K562 (cell line): ENCODE results near the gene BAG5. TPM values are rescaled to one million over a fixed set of nuclear protein-coding genes. Genes with fewer than 3 reads are reported as not detected.
A peak's percentile ranks its signal among the peaks of the same experiment; 100 is the strongest.

Experiments
- BRCA1 ChIP-seq, 2 experiments: fragments of 450-650 bp in 1 of 2; sonication (generic) in 1 of 2; formaldehyde crosslinking in 1 of 2; IDR thresholded peaks; 2 replicates each; pipeline versions ENCODE4 v1.5.0 to v1.6.1; 2017 to 2020; ENCODE audit warnings: mild to moderate bottlenecking in 1 of 2, missing genetic modification reagents in 1 of 2
- CHD1 ChIP-seq: fragments of 200-600 bp; sonication (generic); IDR thresholded peaks from one replicate; pipeline ENCODE4 v1.6.1; 2012; ENCODE audit warnings: mild to moderate bottlenecking, moderate library complexity, low read length, inconsistent platforms
- CREB1 ChIP-seq, 2 experiments: sonication (generic) in 1 of 2; formaldehyde crosslinking in 1 of 2; IDR thresholded peaks; 2 replicates each; pipeline versions ENCODE4 v1.6.1 to v1.8.0; 2012 to 2022; ENCODE audit warnings: inconsistent platforms in 1 of 2, mild to moderate bottlenecking in 1 of 2, missing genetic modification reagents in 1 of 2, moderate library complexity in 1 of 2
- CREM ChIP-seq: IDR thresholded peaks from 2 replicates; pipeline ENCODE4 v1.6.1; 2014; ENCODE audit warnings: antibody characterized with exemption, low read depth
- CXXC5 ChIP-seq: fragments of 250-450 bp; sonication (Bioruptor Pico); IDR thresholded peaks from 2 replicates; pipeline ENCODE4 v1.8.0; 2022; ENCODE audit warnings: inconsistent platforms, mild to moderate bottlenecking, moderate library complexity
- E2F3 ChIP-seq: fragments of 250-450 bp; sonication (Bioruptor Pico); IDR thresholded peaks from 2 replicates; pipeline ENCODE4 v1.4.0; 2020; ENCODE audit warnings: mild to moderate bottlenecking
- E2F6 ChIP-seq, 2 experiments: IDR thresholded peaks; 2 replicates each; pipeline ENCODE4 v1.6.1; 2011; ENCODE audit warnings: borderline replicate concordance in 1 of 2, control low read depth in 1 of 2, low read depth in 1 of 2, low read length in 1 of 2, mild to moderate bottlenecking in 1 of 2, mixed read lengths in 1 of 2, moderate library complexity in 1 of 2; ENCODE audit not compliant: insufficient read depth in 1 of 2, insufficient read length in 1 of 2, poor library complexity in 1 of 2, severe bottlenecking in 1 of 2; ENCODE audit errors: extremely low read depth in 1 of 2
- ETV1 ChIP-seq: fragments of 450-650 bp; conservative IDR thresholded peaks from 2 replicates; pipeline ENCODE4 v1.6.1; 2016; ENCODE audit warnings: missing genetic modification characterization, control low read depth, low read depth, missing compliant biosample characterization
- FOXK1 ChIP-seq: sonication (generic); formaldehyde crosslinking; IDR thresholded peaks from 2 replicates; pipeline ENCODE4 v1.8.0; 2022; ENCODE audit warnings: missing genetic modification reagents, mild to moderate bottlenecking, borderline replicate concordance
- HDAC8 ChIP-seq: fragments of 450-650 bp; IDR thresholded peaks from 2 replicates; pipeline ENCODE4 v1.6.1; 2016; ENCODE audit warnings: mild to moderate bottlenecking, missing genetic modification characterization, moderate library complexity, missing compliant biosample characterization
- HNRNPUL1 ChIP-seq: fragments of 200-400 bp; formaldehyde crosslinking; IDR thresholded peaks from 2 replicates; pipeline ENCODE4 v1.6.1; 2017; ENCODE audit warnings: low read length
- HOXB6 ChIP-seq: fragments of 250-450 bp; sonication (Bioruptor Pico); IDR thresholded peaks from 2 replicates; pipeline ENCODE4 v1.5.1; 2022; ENCODE audit warnings: mild to moderate bottlenecking, borderline replicate concordance
- NFATC3 ChIP-seq: fragments of 450-650 bp; IDR thresholded peaks from 2 replicates; pipeline ENCODE4 v1.6.1; 2017; ENCODE audit warnings: mild to moderate bottlenecking
- SP1 ChIP-seq: sonication (generic); formaldehyde crosslinking; IDR thresholded peaks from 2 replicates; pipeline ENCODE4 v1.8.1; 2022; ENCODE audit warnings: mild to moderate bottlenecking, missing genetic modification reagents
- polyA plus RNA-seq, 8 experiments: library from polyadenylated mRNA; depleted of rRNA in 4 of 8; stranded (reverse) in 5 of 8; unstranded in 3 of 8; fragments of >200 nt; fragmentation: Nextera tagmentation in 2 of 8; fragmentation: Illumina TruSeq in 1 of 8; extraction: Ambion mirVana in 2 of 8; extraction: Trizol in 1 of 8; gene quantifications; 2 replicates each; pipeline versions ENCODE4 v1.2.1 to v1.2.3, GENCODE V29; 2011 to 2014; ENCODE audit warnings: inconsistent platforms in 1 of 8, missing spikeins in 1 of 8
- total RNA-seq, 7 experiments: library from RNA; depleted of rRNA in 6 of 7; stranded (reverse); fragments of >200 nt in 6 of 7; fragmentation: Illumina TruSeq in 2 of 7; extraction: Trizol in 2 of 7; gene quantifications; 2 replicates each; pipeline versions ENCODE4 v1.2.1 to v1.2.3, GENCODE V29; 2011 to 2021; ENCODE audit warnings: low replicate concordance in 1 of 7
- TF ChIP-seq, protein P1 (sequence below): sonication (generic); formaldehyde crosslinking; IDR thresholded peaks from 2 replicates; pipeline ENCODE4 v1.8.0; 2022; ENCODE audit warnings: missing genetic modification reagents, mild to moderate bottlenecking, borderline replicate concordance
- TF ChIP-seq, protein P2 (sequence below): fragments of 450-650 bp; formaldehyde crosslinking; IDR thresholded peaks from 2 replicates; pipeline ENCODE4 v1.4.0; 2022; ENCODE audit warnings: missing genetic modification characterization
- TF ChIP-seq, protein P3 (sequence below): fragments of 450-650 bp; formaldehyde crosslinking; IDR thresholded peaks from 2 replicates; pipeline ENCODE4 v1.4.0; 2022; ENCODE audit warnings: missing genetic modification characterization
- TF ChIP-seq, protein P4 (sequence below): fragments of 450-650 bp; IDR thresholded peaks from 2 replicates; pipeline ENCODE4 v1.6.1; 2018; ENCODE audit warnings: mild to moderate bottlenecking, low read depth; ENCODE audit not compliant: partially characterized antibody
- TF ChIP-seq, protein P5 (sequence below): fragments of 250-450 bp; sonication (Bioruptor Pico); IDR thresholded peaks from 2 replicates; pipeline ENCODE4 v1.8.0; 2022; ENCODE audit warnings: moderate library complexity, mild to moderate bottlenecking, inconsistent platforms
- TF ChIP-seq, protein P6 (sequence below): sonication (generic); formaldehyde crosslinking; IDR thresholded peaks from 2 replicates; pipeline ENCODE4 v1.9.0; 2022; ENCODE audit warnings: mild to moderate bottlenecking, missing genetic modification reagents

BAG5 gene
- total and polyA plus RNA-seq, 9 of the 15 experiments (the other 6 are each of a cell fraction or from before 2014, with no cell fraction given): 7.9 to 21.4 (median 13.2) TPM

- TF ChIP-seq, protein P1, sequence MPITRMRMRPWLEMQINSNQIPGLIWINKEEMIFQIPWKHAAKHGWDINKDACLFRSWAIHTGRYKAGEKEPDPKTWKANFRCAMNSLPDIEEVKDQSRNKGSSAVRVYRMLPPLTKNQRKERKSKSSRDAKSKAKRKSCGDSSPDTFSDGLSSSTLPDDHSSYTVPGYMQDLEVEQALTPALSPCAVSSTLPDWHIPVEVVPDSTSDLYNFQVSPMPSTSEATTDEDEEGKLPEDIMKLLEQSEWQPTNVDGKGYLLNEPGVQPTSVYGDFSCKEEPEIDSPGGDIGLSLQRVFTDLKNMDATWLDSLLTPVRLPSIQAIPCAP: no peak
- TF ChIP-seq, protein P2, sequence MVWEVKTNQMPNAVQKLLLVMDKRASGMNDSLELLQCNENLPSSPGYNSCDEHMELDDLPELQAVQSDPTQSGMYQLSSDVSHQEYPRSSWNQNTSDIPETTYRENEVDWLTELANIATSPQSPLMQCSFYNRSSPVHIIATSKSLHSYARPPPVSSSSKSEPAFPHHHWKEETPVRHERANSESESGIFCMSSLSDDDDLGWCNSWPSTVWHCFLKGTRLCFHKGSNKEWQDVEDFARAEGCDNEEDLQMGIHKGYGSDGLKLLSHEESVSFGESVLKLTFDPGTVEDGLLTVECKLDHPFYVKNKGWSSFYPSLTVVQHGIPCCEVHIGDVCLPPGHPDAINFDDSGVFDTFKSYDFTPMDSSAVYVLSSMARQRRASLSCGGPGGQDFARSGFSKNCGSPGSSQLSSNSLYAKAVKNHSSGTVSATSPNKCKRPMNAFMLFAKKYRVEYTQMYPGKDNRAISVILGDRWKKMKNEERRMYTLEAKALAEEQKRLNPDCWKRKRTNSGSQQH: no peak
- TF ChIP-seq CXXC5: no peak
- no peak for TF ChIP-seq E2F3 (CRISPR knock-in tag)
- TF ChIP-seq HDAC8 (tag): no peak
- TF ChIP-seq, protein P3, sequence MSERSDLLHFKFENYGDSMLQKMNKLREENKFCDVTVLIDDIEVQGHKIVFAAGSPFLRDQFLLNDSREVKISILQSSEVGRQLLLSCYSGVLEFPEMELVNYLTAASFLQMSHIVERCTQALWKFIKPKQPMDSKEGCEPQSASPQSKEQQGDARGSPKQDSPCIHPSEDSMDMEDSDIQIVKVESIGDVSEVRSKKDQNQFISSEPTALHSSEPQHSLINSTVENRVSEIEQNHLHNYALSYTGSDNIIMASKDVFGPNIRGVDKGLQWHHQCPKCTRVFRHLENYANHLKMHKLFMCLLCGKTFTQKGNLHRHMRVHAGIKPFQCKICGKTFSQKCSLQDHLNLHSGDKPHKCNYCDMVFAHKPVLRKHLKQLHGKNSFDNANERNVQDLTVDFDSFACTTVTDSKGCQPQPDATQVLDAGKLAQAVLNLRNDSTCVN (CRISPR knock-in tag): no peak
- TF ChIP-seq E2F6 (IDR thresholded peaks at IDR 0.05; ENCODE audit: borderline replicate concordance in 1 of 2, extremely low read depth in 1 of 2, insufficient read depth in 1 of 2, insufficient read length in 1 of 2, low read depth in 1 of 2, low read length in 1 of 2, poor library complexity in 1 of 2, severe bottlenecking in 1 of 2): peak; percentile 62 to 65
- TF ChIP-seq BRCA1 (IDR thresholded peaks at IDR 0.05): no peak
- TF ChIP-seq BRCA1 (CRISPR knock-in tag; IDR thresholded peaks at IDR 0.05): no peak
- no peak for TF ChIP-seq NFATC3
- peak; percentile 10; the same call in 1 of the 2 replicates for TF ChIP-seq CREB1 (IDR thresholded peaks at IDR 0.05)
- TF ChIP-seq CREB1 (CRISPR knock-in tag; IDR thresholded peaks at IDR 0.05): no peak; the same call in 1 of the 2 replicates
- TF ChIP-seq, protein P4, sequence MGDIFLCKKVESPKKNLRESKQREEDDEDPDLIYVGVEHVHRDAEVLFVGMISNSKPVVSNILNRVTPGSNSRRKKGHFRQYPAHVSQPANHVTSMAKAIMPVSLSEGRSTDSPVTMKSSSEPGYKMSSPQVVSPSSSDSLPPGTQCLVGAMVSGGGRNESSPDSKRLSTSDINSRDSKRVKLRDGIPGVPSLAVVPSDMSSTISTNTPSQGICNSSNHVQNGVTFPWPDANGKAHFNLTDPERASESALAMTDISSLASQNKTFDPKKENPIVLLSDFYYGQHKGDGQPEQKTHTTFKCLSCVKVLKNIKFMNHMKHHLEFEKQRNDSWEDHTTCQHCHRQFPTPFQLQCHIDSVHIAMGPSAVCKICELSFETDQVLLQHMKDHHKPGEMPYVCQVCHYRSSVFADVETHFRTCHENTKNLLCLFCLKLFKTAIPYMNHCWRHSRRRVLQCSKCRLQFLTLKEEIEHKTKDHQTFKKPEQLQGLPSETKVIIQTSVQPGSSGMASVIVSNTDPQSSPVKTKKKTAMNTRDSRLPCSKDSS: no peak
- TF ChIP-seq, protein P5, sequence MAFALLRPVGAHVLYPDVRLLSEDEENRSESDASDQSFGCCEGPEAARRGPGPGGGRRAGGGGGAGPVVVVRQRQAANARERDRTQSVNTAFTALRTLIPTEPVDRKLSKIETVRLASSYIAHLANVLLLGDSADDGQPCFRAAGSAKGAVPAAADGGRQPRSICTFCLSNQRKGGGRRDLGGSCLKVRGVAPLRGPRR (CRISPR knock-in tag): no peak
- TF ChIP-seq, protein P6, sequence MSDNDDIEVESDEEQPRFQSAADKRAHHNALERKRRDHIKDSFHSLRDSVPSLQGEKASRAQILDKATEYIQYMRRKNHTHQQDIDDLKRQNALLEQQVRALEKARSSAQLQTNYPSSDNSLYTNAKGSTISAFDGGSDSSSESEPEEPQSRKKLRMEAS: peak; percentile 51; the same call in 1 of the 2 replicates
- TF ChIP-seq CHD1: peak; percentile 53
- no peak for TF ChIP-seq HNRNPUL1
- TF ChIP-seq FOXK1 (CRISPR knock-in tag): no peak
- 0 out of 2 replicates have a peak, but pooled peaks have one; percentile 20 for TF ChIP-seq SP1 (CRISPR knock-in tag)
- TF ChIP-seq HOXB6 (CRISPR knock-in tag): no peak
- peak; percentile 62; the same call in 1 of the 2 replicates for TF ChIP-seq CREM
- TF ChIP-seq ETV1 (tag): no peak
Observed at GRCh38 chr14:103521951-103522563, 40.4 kb downstream of the BAG5 start (continued).
